Erythroblast (primary cell): ENCODE measurements around the gene RPUSD3.

Source experiments
- GATA1 ChIP-seq: IDR thresholded peaks from 2 replicates; pipeline ENCODE4 v1.6.1; 2011; ENCODE audit warnings: low read depth, mild to moderate bottlenecking, control low read depth, low read length, moderate library complexity
- POLR2A ChIP-seq: IDR thresholded peaks from 2 replicates; pipeline ENCODE4 v1.6.1; 2011; ENCODE audit warnings: mild to moderate bottlenecking, low read length

- TF ChIP-seq POLR2A, result no peak
- no peak for TF ChIP-seq GATA1
These were observed 52.7 kb downstream of the RPUSD3 start for GRCh38 chr3:9791127-9791526.
